IgD-negative memory B cell (primary cell): ENCODE data around the gene USP49. TPM values are rescaled to one million over a fixed set of nuclear protein-coding genes. Genes with fewer than 3 reads are reported as not detected.

Experiments used
- H3K27ac Mint-ChIP-seq, 3 donors: one replicate each; pipeline ENCODE4 v1.8.0; 2020 to 2022; ENCODE audit warnings: mild to moderate bottlenecking in 3 of 3, mixed read lengths in 3 of 3, moderate library complexity in 1 of 3
- H3K27me3 Mint-ChIP-seq: one replicate; pipeline ENCODE4 v1.8.0; 2021; ENCODE audit warnings: mixed read lengths
- H3K36me3 Mint-ChIP-seq: one replicate; pipeline ENCODE4 v1.8.0; 2020; ENCODE audit warnings: mild to moderate bottlenecking, mixed read lengths
- H3K4me1 Mint-ChIP-seq, 3 donors: one replicate each; pipeline ENCODE4 v1.8.0; 2020 to 2022; ENCODE audit warnings: mixed read lengths in 3 of 3, mild to moderate bottlenecking in 1 of 3
- H3K4me3 Mint-ChIP-seq, 4 donors: one replicate each; pipeline ENCODE4 v1.8.0; 2020 to 2022; ENCODE audit warnings: mild to moderate bottlenecking in 4 of 4, mixed read lengths in 4 of 4, moderate library complexity in 3 of 4
- H3K9me3 Mint-ChIP-seq, 3 donors: one replicate each; pipeline ENCODE4 v1.8.0; 2020 to 2021; ENCODE audit warnings: mixed read lengths in 3 of 3, mild to moderate bottlenecking in 1 of 3
- polyA plus RNA-seq: library from polyadenylated mRNA; unstranded; fragments of 300-500 nt; fragmentation: Illumina TruSeq; gene quantifications from one replicate; pipeline ENCODE4 v1.2.3, GENCODE V29; 2021

Gene USP49
- polyA plus RNA-seq, 1 donor from 2014 or later = 1.5 TPM

DNA sequence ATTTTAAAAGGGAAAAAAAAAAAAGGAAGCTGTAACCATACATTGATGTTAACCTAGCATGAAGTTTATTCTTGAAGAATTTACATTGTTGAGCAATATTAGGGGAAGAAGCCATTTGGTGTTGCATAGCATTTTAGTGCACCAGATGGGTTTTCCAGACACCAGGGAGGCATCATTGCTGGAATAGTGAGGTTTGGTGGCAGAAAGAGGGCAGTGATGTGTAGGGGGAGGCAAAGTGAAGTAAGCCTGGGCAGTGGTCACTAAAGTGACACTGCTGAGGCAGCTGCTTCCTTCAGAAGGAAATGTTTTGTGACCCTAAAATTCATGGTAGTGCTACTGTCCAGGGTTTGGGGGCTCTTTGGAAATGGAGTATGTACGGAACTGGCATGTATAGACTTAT is 105.1 kb downstream of the USP49 start:
- peak overlapping the region in 2 of 3 donors; percentile 28 to 87 for H3K27ac Mint-ChIP-seq
- no peaks in the 10 kb centered on the region for H3K36me3 Mint-ChIP-seq
- no peaks in the 10 kb centered on the region for H3K9me3 Mint-ChIP-seq
- H3K4me1 Mint-ChIP-seq = peaks cover 8 to 17% (median 14%) of the 10 kb centered on the region in 3 donors
- no peaks in the 10 kb centered on the region for H3K27me3 Mint-ChIP-seq
- H3K4me3 Mint-ChIP-seq = peak overlapping the region in 1 of 4 donors; percentile 83

DNA sequence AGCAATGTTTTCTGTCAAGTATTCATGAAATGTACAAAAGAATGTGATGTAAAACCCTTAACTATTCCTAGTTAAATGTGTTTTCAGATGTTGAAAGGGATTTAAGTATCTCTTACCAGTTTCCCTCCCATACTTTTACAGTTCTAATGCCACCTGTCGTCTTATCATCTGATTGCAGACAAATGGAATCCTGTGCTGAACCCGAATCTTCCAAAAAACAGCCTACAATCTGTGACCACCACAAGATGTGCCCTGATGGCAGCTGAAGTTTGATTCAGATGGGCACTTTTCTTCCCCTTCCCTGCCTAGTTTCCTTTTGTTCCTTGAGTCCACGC is 105.8 kb downstream of the USP49 start:
- Mint-ChIP-seq H3K27ac (peak overlapping the region in 2 of 3 donors; percentile 78 to 87), H3K36me3 (no peaks in the 10 kb centered on the region), H3K4me1 (peaks cover 12 to 20% (median 18%) of the 10 kb centered on the region in 3 donors), H3K27me3 (no peaks in the 10 kb centered on the region), H3K4me3 (peak overlapping the region; percentile 72 to 90 (median 80)), H3K9me3 (no peaks in the 10 kb centered on the region)

DNA sequence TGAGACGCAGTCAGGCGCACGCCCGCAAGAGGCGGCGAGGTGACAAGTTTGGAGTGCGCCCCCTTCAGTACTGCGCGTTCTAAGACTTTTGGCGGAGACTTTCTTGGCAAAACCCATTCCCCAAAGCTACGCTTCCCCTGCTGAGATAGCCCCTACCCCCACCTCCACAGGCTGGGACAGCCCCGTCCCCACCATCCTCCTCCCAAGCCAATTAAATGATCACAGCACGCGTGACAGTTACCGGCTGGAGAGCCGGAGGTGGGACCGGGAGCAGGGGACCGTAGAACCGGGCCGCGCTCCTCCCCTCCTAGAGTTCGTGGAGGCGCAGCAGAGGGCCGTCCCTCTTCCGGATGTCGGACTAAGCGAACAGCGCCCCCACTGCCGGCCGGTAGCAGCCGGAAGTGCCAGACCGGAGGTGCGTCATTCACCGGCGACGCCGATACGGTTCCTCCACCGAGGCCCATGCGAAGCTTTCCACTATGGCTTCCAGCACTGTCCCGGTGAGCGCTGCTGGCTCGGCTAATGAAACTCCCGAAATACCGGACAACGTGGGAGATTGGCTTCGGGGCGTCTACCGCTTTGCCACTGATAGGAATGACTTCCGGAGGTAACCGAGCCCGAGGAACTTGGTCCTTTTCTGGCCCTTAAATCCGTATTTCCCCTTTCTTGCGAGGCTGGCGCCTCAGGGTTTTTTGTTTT is 107.8 kb downstream of the USP49 start, which contains the start of gene TOMM6:
TSS of gene TOMM6 (plus strand) at position 476 of the 699 bp plus-strand sequence. CDS start at position 480, 4 bp downstream.
- H3K4me1 Mint-ChIP-seq = peaks cover 14 to 23% (median 20%) of the 10 kb centered on the region in 3 donors
- no peaks in the 10 kb centered on the region for H3K9me3 Mint-ChIP-seq
- no peaks in the 10 kb centered on the region for H3K36me3 Mint-ChIP-seq
- no peaks in the 10 kb centered on the region for H3K27me3 Mint-ChIP-seq
- peak within 1 kb of the TSS; percentile 93 to 97 (median 97) for H3K27ac Mint-ChIP-seq
- peak within 1 kb of the TSS; percentile 94 to 99 (median 96) for H3K4me3 Mint-ChIP-seq

DNA sequence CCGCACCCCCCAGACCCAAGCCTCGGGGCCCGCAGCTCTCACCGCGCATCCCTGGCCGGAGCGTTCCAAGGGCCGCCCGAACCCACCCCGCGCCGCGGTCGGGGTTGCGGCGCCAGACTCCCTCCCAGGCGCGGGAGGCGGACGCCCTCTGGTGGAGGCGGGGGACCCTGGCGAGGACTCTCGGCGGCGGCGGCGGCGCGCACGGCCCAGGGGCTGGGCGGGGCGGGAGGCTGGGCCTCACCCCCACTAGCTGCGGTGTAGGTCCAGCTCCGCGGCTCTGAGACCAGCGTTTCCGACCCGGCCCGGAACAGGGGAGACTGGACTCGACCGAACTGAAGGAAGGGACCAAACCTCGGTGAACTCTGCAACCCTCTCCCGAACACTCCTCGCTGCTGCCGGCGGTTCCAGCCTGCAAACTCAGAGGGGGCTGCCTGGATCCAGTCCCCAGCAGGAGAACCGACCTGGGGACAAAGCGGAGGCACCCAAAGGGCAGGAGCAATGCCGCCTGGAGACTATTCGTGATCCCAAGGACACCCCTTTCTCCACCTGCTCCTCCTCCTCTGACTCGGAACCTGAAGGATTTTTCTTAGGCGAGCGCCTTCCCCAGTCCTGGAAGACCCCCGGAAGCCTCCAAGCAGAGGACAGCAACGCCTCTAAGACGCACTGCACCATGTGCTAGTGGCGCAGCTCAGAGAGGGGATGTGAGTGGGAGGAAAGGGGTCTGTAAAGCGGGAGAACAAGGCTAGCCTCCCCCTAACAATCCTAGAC is 108.5 kb downstream of the USP49 start:
- no peaks in the 10 kb centered on the region for H3K9me3 Mint-ChIP-seq
- H3K27me3 Mint-ChIP-seq = no peaks in the 10 kb centered on the region
- peak overlapping the region; percentile 93 to 97 (median 97) for H3K27ac Mint-ChIP-seq
- H3K4me1 Mint-ChIP-seq = peaks cover 16 to 23% (median 22%) of the 10 kb centered on the region in 3 donors
- no peaks in the 10 kb centered on the region for H3K36me3 Mint-ChIP-seq
- peak overlapping the region; percentile 94 to 99 (median 96) for H3K4me3 Mint-ChIP-seq

DNA sequence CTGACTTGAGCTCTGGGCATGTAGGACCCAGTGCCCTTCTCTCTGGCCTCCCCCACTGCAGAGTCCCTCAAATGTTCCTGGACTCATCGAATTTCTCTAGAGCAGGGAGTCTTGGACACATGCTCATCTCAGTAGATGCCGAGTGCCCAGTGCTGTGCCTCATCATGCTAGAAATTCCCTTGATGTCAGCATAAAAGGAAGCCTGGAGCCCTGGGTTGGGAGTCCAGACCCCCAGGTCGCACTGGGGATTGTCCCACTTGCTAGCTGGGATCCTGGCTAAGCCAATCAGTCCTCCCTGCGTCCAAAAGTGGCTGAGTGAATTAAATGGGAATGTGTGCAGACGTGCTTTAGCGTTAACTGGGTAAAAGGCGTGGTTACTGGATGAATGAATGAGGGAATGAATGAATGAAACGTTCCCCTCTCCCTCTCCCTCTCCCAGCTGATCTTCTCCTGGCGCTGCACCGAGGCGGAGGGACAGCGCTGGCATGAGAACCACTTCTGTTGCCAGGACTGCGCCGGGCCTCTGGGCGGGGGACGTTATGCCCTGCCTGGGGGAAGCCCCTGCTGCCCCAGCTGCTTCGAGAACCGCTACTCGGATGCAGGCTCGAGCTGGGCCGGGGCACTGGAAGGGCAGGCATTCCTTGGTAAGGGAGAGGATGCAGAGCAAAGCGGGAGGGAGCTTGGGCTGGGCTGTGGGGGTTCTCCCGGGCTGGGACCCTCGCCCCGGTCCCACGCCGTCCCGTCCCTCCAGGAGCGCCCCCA is 109.3 kb downstream of the USP49 start:
- Mint-ChIP-seq H3K9me3 (no peaks in the 10 kb centered on the region), H3K4me1 (peaks cover 21 to 25% (median 23%) of the 10 kb centered on the region in 3 donors), H3K27me3 (no peaks in the 10 kb centered on the region), H3K36me3 (no peaks in the 10 kb centered on the region), H3K27ac (peak overlapping the region in 1 of 3 donors; percentile 97), H3K4me3 (peak overlapping the region; percentile 94 to 99 (median 96))

DNA sequence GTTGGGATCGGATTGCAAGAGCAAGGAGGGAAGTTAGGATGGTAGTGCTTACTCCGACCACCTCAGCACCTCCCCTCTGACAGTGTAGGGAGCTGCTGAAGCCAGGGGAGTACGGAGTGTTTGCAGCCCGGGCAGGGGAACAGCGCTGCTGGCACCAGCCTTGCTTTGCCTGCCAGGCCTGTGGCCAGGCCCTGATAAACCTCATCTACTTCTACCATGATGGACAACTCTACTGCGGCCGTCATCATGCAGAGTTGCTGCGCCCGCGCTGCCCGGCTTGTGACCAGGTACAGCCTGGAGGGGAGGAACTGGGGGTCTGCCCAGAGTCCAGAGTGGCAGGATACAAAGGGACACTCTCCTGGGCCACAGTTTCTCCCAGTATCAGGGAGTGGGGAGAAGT is 109.9 kb downstream of the USP49 start:
- Mint-ChIP-seq H3K4me1 (peaks cover 21 to 24% (median 23%) of the 10 kb centered on the region in 3 donors), H3K27ac (peak overlapping the region in 1 of 3 donors; percentile 77), H3K9me3 (no peaks in the 10 kb centered on the region), H3K36me3 (no peaks in the 10 kb centered on the region), H3K4me3 (peak overlapping the region in 3 of 4 donors; percentile 79 to 96 (median 94)), H3K27me3 (no peaks in the 10 kb centered on the region)

DNA sequence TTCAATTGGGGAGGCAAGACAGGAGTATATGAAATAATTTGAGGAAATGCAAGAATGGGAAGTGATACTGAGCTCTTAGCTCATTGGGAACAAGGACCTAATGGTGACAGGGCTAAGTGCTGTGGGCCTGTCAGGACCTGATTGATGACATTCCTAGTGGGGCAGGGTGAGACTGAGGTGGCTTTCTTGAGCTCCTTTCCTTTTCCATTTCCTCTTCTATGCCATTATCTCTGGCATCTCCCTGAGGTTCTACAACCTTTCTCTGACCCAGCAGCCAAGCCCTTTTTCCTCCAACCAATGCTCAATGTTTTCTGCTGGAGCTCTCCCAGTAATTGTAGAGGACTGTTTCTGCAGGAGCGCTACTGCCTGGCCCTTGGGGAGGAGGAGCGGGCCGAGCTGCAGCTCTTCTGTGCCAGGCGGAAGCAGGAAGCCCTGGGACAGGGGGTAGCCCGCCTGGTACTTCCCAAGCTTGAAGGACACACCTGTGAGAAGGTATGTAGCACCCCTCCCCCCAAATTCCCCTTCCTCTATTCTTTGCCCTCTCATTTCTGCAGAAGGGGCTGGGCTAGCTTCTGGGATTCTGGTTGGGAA is 110.5 kb downstream of the USP49 start:
- Mint-ChIP-seq H3K27ac (peak overlapping the region in 1 of 3 donors; percentile 77), H3K4me1 (peaks cover 21 to 22% (median 22%) of the 10 kb centered on the region in 3 donors)

DNA sequence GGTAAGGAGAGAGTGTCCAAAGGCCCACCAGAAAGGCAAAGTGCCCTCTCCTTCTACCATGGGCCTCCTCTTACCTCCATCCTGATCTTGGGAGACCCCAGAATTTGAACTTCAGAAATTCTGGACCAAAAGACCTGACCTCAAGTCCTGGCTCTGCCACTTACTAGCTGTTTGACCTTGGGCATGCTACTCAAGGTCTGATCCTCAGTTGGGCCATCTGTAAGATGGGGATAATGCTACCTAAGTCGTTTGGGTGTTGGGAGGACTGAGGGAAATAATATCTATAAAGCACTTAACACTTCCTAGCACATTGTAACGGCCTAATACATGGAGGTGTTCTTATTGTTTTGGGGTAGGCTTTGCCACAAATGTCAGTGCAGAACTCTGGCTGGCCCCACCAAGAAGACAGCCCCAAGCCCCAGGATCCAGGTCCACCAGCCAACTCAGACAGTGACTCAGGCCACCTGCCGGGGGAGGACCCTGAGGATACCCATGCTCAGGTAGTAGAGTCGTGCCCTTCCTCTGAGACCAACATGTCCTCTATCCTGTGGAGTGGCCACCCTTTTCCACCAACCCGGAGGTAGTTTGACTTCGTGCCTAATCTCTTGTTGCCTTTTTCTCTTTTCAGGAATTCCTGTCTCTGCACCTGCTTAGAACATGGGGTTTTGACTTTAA is 111.9 kb downstream of the USP49 start:
- peak overlapping the region in 1 of 3 donors; percentile 77 for H3K27ac Mint-ChIP-seq
- H3K9me3 Mint-ChIP-seq = no peaks in the 10 kb centered on the region
- peak overlapping the region in 3 of 4 donors; percentile 25 to 96 (median 66) for H3K4me3 Mint-ChIP-seq
- H3K36me3 Mint-ChIP-seq = no peaks in the 10 kb centered on the region
- no peaks in the 10 kb centered on the region for H3K27me3 Mint-ChIP-seq
- H3K4me1 Mint-ChIP-seq = peaks cover 14 to 20% (median 18%) of the 10 kb centered on the region in 3 donors

More for the DNA sequence above, 110.5 kb downstream of the USP49 start:
- Mint-ChIP-seq H3K36me3 (no peaks in the 10 kb centered on the region), H3K27me3 (no peaks in the 10 kb centered on the region), H3K4me3 (peak overlapping the region in 3 of 4 donors; percentile 4 to 96 (median 49)), H3K9me3 (no peaks in the 10 kb centered on the region)

DNA sequence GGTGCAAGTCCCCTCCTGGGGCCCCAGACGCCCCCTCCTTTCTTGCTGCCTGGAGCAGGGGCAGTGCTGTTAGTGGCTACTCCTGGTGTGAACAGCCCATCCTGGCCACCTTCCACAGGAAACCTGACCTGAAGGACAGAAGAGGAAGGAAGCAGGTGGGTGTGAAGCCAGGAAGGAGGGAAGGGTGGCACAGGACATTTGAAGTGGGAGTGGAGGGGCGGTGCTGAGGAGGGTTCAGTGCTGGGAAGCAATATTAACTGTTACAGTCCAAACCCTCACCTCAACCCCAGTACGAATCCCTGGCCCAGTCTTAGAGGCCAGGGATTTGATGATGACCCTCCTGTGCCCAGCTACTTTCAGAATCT is 113.8 kb downstream of the USP49 start:
- Mint-ChIP-seq H3K27ac (peak overlapping the region in 1 of 3 donors; percentile 51), H3K4me3 (peak overlapping the region; percentile 61 to 96 (median 86))

DNA sequence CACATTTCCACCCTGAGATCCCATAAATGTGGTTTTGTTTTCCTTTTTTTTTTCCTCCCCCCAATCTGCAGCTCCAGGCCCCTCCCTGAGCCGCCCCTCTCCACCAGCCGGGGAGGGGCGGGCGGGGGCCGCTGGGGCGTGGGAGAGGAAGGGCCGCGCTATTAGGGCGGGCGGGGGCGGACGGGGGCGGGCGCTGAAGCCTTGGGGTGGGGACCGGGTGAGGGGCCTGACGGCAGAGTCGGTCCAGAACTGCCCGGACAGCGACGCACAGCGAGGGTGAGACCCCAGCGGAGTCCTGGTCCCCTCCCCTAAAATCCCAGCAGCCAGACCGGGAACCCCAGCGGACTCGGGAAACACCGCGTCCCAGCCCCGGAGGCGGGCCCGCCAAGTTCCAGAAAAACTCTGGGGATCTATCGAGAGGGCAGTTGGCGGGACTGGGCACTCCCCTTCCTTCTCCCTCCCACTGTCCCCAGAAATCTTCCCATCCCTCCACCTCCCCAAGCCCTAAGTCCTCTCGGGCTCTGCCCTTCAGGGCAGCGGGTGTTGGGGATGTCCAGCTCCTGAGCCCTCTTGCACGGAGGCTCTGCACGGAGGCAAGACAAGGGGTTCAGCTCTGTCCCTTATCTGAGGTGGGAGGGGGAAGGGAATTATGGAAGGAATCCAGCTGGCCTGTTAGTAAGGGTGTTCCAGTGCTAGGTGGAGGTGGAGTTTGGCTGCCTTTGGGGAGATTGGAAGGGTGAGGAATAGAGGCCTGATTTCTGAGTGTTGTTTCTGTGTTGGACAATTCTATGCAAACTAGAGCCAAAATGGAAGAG is 114.4 kb downstream of the USP49 start, which contains the start of gene PRICKLE4:
TSS of gene PRICKLE4 (plus strand) at position 232 of the 815 bp plus-strand sequence. CDS start 2,692 bp downstream, outside the sequence.
- Mint-ChIP-seq H3K9me3 (no peaks in the 10 kb centered on the region), H3K4me3 (peak within 1 kb of the TSS; percentile 87 to 96 (median 94))

More for the DNA sequence above, 113.8 kb downstream of the USP49 start:
- no peaks in the 10 kb centered on the region for H3K27me3 Mint-ChIP-seq
- no peaks in the 10 kb centered on the region for H3K9me3 Mint-ChIP-seq
- H3K36me3 Mint-ChIP-seq = no peaks in the 10 kb centered on the region
- H3K4me1 Mint-ChIP-seq = peaks cover 14 to 20% (median 16%) of the 10 kb centered on the region in 3 donors

DNA sequence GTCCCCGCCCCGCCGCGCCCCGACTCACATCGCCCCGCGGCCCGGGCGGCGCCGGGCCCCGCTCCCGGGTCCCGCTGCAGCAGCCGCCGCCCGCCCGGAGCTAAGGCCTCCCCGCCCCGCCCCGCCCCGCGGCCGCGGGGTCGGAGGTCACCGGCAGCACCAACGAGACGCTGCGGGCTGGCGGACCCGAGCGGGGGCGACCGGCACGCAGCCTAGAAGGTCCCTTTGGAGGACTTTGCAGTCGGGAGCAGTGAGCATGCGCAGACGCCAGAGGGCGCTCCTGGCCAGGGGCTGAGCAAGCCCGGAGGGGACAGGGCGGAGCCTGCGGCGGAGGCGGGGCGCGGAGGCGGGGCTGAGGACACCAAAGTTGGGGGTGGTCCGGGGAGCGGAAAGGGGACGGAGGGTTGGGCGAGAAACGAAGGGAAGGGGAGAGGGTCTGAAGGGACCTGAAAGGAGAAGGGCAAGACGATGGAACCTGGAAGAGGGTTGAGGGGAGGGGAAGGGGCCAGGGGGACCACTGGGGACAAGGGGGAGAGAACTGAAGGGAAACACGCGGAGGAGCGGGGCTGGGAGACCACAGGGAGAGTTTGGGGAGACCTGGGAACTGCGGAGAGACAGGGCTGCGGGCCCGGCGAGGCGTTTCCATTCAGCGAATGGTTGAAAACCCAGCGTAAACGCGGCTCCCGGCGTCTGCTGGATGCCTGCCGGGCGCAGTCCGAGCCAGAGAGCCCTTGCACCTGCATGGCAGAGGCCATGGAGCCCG is 115.2 kb downstream of the USP49 start, which contains the start of gene FRS3:
TSS of gene FRS3 (minus strand) at position 113 of the 763 bp plus-strand sequence. CDS start 2,913 bp downstream, outside the sequence.
- H3K27ac Mint-ChIP-seq = peak within 1 kb of the TSS in 2 of 3 donors; percentile 3 to 48
- H3K36me3 Mint-ChIP-seq = no peaks in the 10 kb centered on the region
- no peaks in the 10 kb centered on the region for H3K27me3 Mint-ChIP-seq
- peak within 1 kb of the TSS; percentile 87 to 96 (median 94) for H3K4me3 Mint-ChIP-seq
- H3K9me3 Mint-ChIP-seq = no peaks in the 10 kb centered on the region
- peaks cover 13 to 18% (median 16%) of the 10 kb centered on the region in 3 donors for H3K4me1 Mint-ChIP-seq

More for the DNA sequence above, 114.4 kb downstream of the USP49 start, which contains the start of gene PRICKLE4:
- Mint-ChIP-seq H3K27ac (peak within 1 kb of the TSS in 1 of 3 donors; percentile 51), H3K27me3 (no peaks in the 10 kb centered on the region), H3K36me3 (no peaks in the 10 kb centered on the region), H3K4me1 (peaks cover 14 to 18% (median 16%) of the 10 kb centered on the region in 3 donors)

DNA sequence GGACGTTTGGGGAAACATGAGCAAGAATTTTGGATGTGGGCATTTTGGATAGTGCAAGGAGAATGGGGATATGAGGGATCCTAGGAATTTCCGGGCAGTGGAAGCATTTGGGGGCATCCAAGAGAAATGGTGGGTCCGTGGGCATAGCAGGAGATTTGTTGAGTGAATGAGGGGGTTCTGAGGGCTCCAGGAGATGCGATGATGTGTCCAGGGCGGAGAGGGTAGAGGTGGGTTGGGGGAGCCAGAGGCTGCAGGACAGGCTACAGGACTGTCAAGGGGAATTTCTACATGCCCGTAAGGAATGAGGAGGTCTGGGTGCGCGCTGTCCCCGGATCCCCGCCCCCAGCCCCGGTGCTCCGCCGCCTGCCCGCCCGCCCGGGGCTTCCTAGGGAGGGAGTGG is 115.8 kb downstream of the USP49 start:
- H3K4me1 Mint-ChIP-seq = peaks cover 7 to 13% (median 11%) of the 10 kb centered on the region in 3 donors
- no peaks in the 10 kb centered on the region for H3K27me3 Mint-ChIP-seq
- peak overlapping the region; percentile 78 to 94 (median 87) for H3K4me3 Mint-ChIP-seq
- no peaks in the 10 kb centered on the region for H3K9me3 Mint-ChIP-seq
- no peaks in the 10 kb centered on the region for H3K36me3 Mint-ChIP-seq
- no peak overlapping the region for H3K27ac Mint-ChIP-seq
